ENCODE results near the gene PASK. TPM values are rescaled to one million over a fixed set of nuclear protein-coding genes. Genes with fewer than 3 reads are reported as not detected.
"Not testable (repeated sequence)": the region's sequence is repeated elsewhere in the genome, so short reads cannot be mapped to it uniquely, and the experiment has no call there.

PASK gene
- total and polyA plus RNA-seq, 2 donors: 26.9 to 42.2 TPM

DNA sequence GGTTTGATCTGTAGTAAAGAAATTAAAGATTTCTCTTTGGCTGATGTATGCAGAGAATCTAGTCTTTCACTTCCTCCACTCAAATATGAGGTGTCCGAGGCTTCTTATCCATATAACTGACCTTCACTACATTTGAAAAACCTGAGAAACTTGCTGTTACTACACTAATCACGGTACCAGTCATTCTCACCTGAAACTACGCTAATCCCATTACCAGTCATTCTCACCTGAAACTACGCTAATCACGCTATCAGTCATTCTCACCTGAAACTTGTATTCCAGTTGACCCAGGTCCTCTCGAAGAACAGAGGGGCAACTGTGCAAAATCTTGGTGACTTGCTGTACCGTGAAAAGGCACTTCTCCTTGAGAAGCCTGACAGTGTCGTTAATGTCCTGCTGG is 52.3 kb downstream of the PASK start:
- Histone ChIP-seq H3K27me3 (ENCODE audit: control insufficient read depth in 2 of 2, insufficient read depth in 1 of 2, low read length in 1 of 2) (no peaks in the 10 kb centered on the region), H3K9me3 (ENCODE audit: control insufficient read depth in 2 of 2, insufficient read depth in 1 of 2, low read length in 1 of 2) (no peaks in the 10 kb centered on the region), H3K27ac (ENCODE audit: low read depth in 1 of 2, low read length in 1 of 2) (no peak overlapping the region), H3K4me1 (ENCODE audit: control insufficient read depth in 2 of 2, insufficient read depth in 2 of 2, low read length in 2 of 2) (peaks cover 16 to 20% of the 10 kb centered on the region in 2 donors), H3K36me3 (ENCODE audit: control insufficient read depth in 2 of 2, insufficient read depth in 2 of 2, low read length in 1 of 2) (peaks cover 51 to 69% of the 10 kb centered on the region in 2 donors), H3K4me3 (ENCODE audit: low read length in 2 of 2) (no peak overlapping the region)
- 97% methylated on average over 8 of the region's 8 CpGs for WGBS
- no peak for DNase-seq (ENCODE audit: low read depth in 6 of 9, low spot score in 9 of 9)

- no peaks in the 10 kb centered on the region for H3K27me3 ChIP-seq (ENCODE audit: control insufficient read depth in 2 of 2, insufficient read depth in 1 of 2, low read length in 1 of 2)
- peak overlapping the region in 1 of 2 donors; percentile 1 for H3K27ac ChIP-seq (ENCODE audit: low read depth in 1 of 2, low read length in 1 of 2)
- peaks cover 63 to 78% of the 10 kb centered on the region in 2 donors for H3K36me3 ChIP-seq (ENCODE audit: control insufficient read depth in 2 of 2, insufficient read depth in 2 of 2, low read length in 1 of 2)
- H3K4me1 ChIP-seq (ENCODE audit: control insufficient read depth in 2 of 2, insufficient read depth in 2 of 2, low read length in 2 of 2): peaks cover 9 to 14% of the 10 kb centered on the region in 2 donors
- H3K9me3 ChIP-seq (ENCODE audit: control insufficient read depth in 2 of 2, insufficient read depth in 1 of 2, low read length in 1 of 2): no peaks in the 10 kb centered on the region
- 86% methylated on average over 14 of the region's 14 CpGs for WGBS
- peak in 7 of 9 donors; percentile 13 to 74 (median 37) for DNase-seq (ENCODE audit: low read depth in 6 of 9, low spot score in 9 of 9)
- H3K4me3 ChIP-seq (ENCODE audit: low read length in 2 of 2): no peak overlapping the region
Observed at GRCh38 chr2:241095594-241096290, 53.5 kb downstream of the PASK start.

DNA sequence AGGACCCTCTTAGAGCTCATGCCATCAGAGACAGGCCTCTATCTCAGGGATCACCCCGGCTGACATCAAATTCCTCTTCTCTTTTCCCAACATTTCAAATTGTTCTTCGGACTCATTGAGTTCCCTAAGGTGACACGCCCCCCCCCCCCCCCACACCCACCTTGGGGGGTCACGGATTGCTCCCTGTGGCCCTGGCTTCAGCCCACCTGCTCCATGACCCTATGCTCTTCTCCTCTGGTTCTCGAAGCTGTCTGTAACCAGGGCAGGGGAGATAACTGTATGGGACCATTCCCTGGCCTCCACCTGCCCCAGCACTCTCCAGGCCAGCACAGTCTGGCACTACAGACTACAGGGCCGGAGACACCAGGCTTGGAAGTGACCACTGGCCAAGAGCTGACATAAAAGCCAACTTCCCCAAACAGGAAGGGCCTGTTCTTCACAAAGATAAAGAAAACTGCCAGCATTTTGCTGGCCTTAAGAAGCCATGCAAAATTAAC is 54.3 kb downstream of the PASK start:
- H3K36me3 ChIP-seq (ENCODE audit: control insufficient read depth in 2 of 2, insufficient read depth in 2 of 2, low read length in 1 of 2): peaks cover 65 to 78% of the 10 kb centered on the region in 2 donors
- WGBS: 97% methylated on average over 5 of the region's 6 CpGs
- H3K4me1 ChIP-seq (ENCODE audit: control insufficient read depth in 2 of 2, insufficient read depth in 2 of 2, low read length in 2 of 2): peaks cover 9 to 14% of the 10 kb centered on the region in 2 donors
- no peaks in the 10 kb centered on the region for H3K27me3 ChIP-seq (ENCODE audit: control insufficient read depth in 2 of 2, insufficient read depth in 1 of 2, low read length in 1 of 2)
- no peaks in the 10 kb centered on the region for H3K9me3 ChIP-seq (ENCODE audit: control insufficient read depth in 2 of 2, insufficient read depth in 1 of 2, low read length in 1 of 2)
- H3K27ac ChIP-seq (ENCODE audit: low read depth in 1 of 2, low read length in 1 of 2): no peak overlapping the region
- H3K4me3 ChIP-seq (ENCODE audit: low read length in 2 of 2): no peak overlapping the region
- DNase-seq (ENCODE audit: low read depth in 6 of 9, low spot score in 9 of 9): no peak

DNA sequence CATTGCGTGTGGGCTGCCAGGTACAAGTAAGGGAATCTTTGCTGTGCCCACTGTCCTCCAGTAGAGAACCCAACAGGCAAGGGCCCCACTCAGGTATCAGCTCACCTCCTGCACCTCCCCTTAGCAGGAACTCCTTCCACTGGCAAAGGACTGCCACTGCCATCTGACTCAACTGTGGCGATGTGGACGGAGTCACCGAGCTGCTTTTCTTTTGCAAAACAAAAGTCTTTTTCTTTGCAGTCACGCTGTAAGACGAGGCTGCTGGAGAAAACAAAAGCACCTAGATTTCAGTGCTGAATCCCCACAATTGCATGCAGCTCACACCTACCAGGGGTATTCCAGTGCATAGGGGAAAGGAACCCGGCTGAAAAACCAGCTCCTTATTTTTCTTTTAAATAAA is 55.1 kb downstream of the PASK start:
- no peaks in the 10 kb centered on the region for H3K27me3 ChIP-seq (ENCODE audit: control insufficient read depth in 2 of 2, insufficient read depth in 1 of 2, low read length in 1 of 2)
- no peaks in the 10 kb centered on the region for H3K9me3 ChIP-seq (ENCODE audit: control insufficient read depth in 2 of 2, insufficient read depth in 1 of 2, low read length in 1 of 2)
- 95% methylated on average over 7 of the region's 7 CpGs for WGBS
- H3K27ac ChIP-seq (ENCODE audit: low read depth in 1 of 2, low read length in 1 of 2): no peak overlapping the region
- no peak for DNase-seq (ENCODE audit: low read depth in 6 of 9, low spot score in 9 of 9)
- H3K36me3 ChIP-seq (ENCODE audit: control insufficient read depth in 2 of 2, insufficient read depth in 2 of 2, low read length in 1 of 2): peaks cover 64 to 77% of the 10 kb centered on the region in 2 donors
- H3K4me1 ChIP-seq (ENCODE audit: control insufficient read depth in 2 of 2, insufficient read depth in 2 of 2, low read length in 2 of 2): peaks cover 7 to 14% of the 10 kb centered on the region in 2 donors
- H3K4me3 ChIP-seq (ENCODE audit: low read length in 2 of 2): no peak overlapping the region

- not testable (repeated sequence) for H3K4me3 ChIP-seq (ENCODE audit: low read length in 2 of 2); H3K9me3 ChIP-seq (ENCODE audit: control insufficient read depth in 2 of 2, insufficient read depth in 1 of 2, low read length in 1 of 2); H3K27me3 ChIP-seq (ENCODE audit: control insufficient read depth in 2 of 2, insufficient read depth in 1 of 2, low read length in 1 of 2); H3K27ac ChIP-seq (ENCODE audit: low read depth in 1 of 2, low read length in 1 of 2); DNase-seq (ENCODE audit: low read depth in 6 of 9, low spot score in 9 of 9)
- H3K36me3 ChIP-seq (ENCODE audit: control insufficient read depth in 2 of 2, insufficient read depth in 2 of 2, low read length in 1 of 2): peaks cover 69 to 77% of the 10 kb centered on the region in 2 donors
- H3K4me1 ChIP-seq (ENCODE audit: control insufficient read depth in 2 of 2, insufficient read depth in 2 of 2, low read length in 2 of 2): peaks cover 7 to 14% of the 10 kb centered on the region in 2 donors
- 96% methylated on average over 10 of the region's 10 CpGs for WGBS
Observed at GRCh38 chr2:241093133-241093781, 56.0 kb downstream of the PASK start.

DNA sequence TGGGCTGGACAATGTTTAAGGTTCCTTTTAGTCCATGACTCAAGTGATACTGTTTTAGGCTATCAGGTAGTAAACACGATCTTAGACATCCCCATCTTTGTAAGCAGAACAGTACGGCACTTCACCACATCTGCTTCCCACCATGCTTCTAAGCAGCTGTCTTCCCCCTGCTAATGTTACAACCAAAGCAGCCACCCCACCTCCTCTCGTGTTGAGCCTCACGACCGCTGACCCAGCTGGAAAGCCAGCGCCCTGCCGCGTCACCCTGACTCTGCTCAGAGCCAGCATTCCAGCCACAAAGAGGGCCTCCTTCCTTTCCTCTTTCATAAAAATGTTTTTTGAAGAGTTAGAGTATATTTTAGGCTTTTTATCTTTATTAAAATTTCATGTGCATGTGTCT is 56.6 kb downstream of the PASK start:
- H3K36me3 ChIP-seq (ENCODE audit: control insufficient read depth in 2 of 2, insufficient read depth in 2 of 2, low read length in 1 of 2): peaks cover 74 to 81% of the 10 kb centered on the region in 2 donors
- H3K27ac ChIP-seq (ENCODE audit: low read depth in 1 of 2, low read length in 1 of 2): no peak overlapping the region
- no peaks in the 10 kb centered on the region for H3K27me3 ChIP-seq (ENCODE audit: control insufficient read depth in 2 of 2, insufficient read depth in 1 of 2, low read length in 1 of 2)
- H3K9me3 ChIP-seq (ENCODE audit: control insufficient read depth in 2 of 2, insufficient read depth in 1 of 2, low read length in 1 of 2): no peaks in the 10 kb centered on the region
- no peak overlapping the region for H3K4me3 ChIP-seq (ENCODE audit: low read length in 2 of 2)
- DNase-seq (ENCODE audit: low read depth in 6 of 9, low spot score in 9 of 9): no peak
- 94% methylated on average over 8 of the region's 8 CpGs for WGBS
- peaks cover 7 to 14% of the 10 kb centered on the region in 2 donors for H3K4me1 ChIP-seq (ENCODE audit: control insufficient read depth in 2 of 2, insufficient read depth in 2 of 2, low read length in 2 of 2)

GRCh38 chr2:241091734-241092445 is 57.4 kb downstream of the PASK start:
- Histone ChIP-seq H3K4me3 (ENCODE audit: low read length in 2 of 2) (no peak overlapping the region), H3K27ac (ENCODE audit: low read depth in 1 of 2, low read length in 1 of 2) (no peak overlapping the region), H3K4me1 (ENCODE audit: control insufficient read depth in 2 of 2, insufficient read depth in 2 of 2, low read length in 2 of 2) (peaks cover 7 to 14% of the 10 kb centered on the region in 2 donors), H3K27me3 (ENCODE audit: control insufficient read depth in 2 of 2, insufficient read depth in 1 of 2, low read length in 1 of 2) (no peaks in the 10 kb centered on the region), H3K36me3 (ENCODE audit: control insufficient read depth in 2 of 2, insufficient read depth in 2 of 2, low read length in 1 of 2) (peaks cover 76 to 81% of the 10 kb centered on the region in 2 donors), H3K9me3 (ENCODE audit: control insufficient read depth in 2 of 2, insufficient read depth in 1 of 2, low read length in 1 of 2) (no peaks in the 10 kb centered on the region)
- no peak for DNase-seq (ENCODE audit: low read depth in 6 of 9, low spot score in 9 of 9)
- 97% methylated on average over 22 of the region's 22 CpGs for WGBS

DNA sequence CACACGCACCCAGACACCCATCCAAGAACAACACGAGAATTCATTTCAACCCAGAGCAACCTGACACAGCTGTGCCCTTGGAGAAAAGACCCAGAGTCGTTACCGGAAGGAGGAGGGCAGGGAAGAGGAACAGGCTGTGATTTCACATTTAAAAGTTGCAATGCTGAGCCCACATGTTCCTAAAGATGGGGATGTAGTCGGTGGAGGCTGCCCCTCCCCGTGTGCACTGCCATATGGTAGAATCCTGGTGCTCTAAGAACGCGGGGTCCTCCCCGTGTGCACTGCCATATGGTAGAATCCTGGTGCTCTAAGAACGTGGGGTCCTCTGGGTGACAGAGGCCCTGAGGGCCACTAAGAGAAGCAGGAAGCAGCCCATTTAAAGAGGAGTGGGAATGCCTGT is 58.1 kb downstream of the PASK start:
- no peak for DNase-seq (ENCODE audit: low read depth in 6 of 9, low spot score in 9 of 9)
- H3K4me3 ChIP-seq (ENCODE audit: low read length in 2 of 2): no peak overlapping the region
- peaks cover 7 to 12% of the 10 kb centered on the region in 2 donors for H3K4me1 ChIP-seq (ENCODE audit: control insufficient read depth in 2 of 2, insufficient read depth in 2 of 2, low read length in 2 of 2)
- peaks cover 81 to 83% of the 10 kb centered on the region in 2 donors for H3K36me3 ChIP-seq (ENCODE audit: control insufficient read depth in 2 of 2, insufficient read depth in 2 of 2, low read length in 1 of 2)
- H3K27ac ChIP-seq (ENCODE audit: low read depth in 1 of 2, low read length in 1 of 2): no peak overlapping the region
- 94% methylated on average over 10 of the region's 10 CpGs for WGBS
- H3K9me3 ChIP-seq (ENCODE audit: control insufficient read depth in 2 of 2, insufficient read depth in 1 of 2, low read length in 1 of 2): no peaks in the 10 kb centered on the region
- no peaks in the 10 kb centered on the region for H3K27me3 ChIP-seq (ENCODE audit: control insufficient read depth in 2 of 2, insufficient read depth in 1 of 2, low read length in 1 of 2)
